ENCODE measurements around the gene NOPCHAP1. TPM values are rescaled to one million over a fixed set of nuclear protein-coding genes. Genes with fewer than 3 reads are reported as not detected.

The NOPCHAP1 gene
- total and polyA plus RNA-seq, 10 of the 15 experiments (the other 5 are each of a cell fraction or from before 2014, with no cell fraction given), result 28.0 to 115 (median 40.9) TPM

GRCh38 chr12:104986022-104986941 is at the start of gene NOPCHAP1 (continued):
- no peak for TF ChIP-seq SKIL (IDR thresholded peaks at IDR 0.05; ENCODE audit: low read depth, poor library complexity, severe bottlenecking)
- TF ChIP-seq MYB (IDR thresholded peaks at IDR 0.05; ENCODE audit: borderline replicate concordance, low read depth, low read length), result no peak
- TF ChIP-seq IRF4 (IDR thresholded peaks at IDR 0.05; ENCODE audit: low read depth, low read length), result no peak
- no peak for TF ChIP-seq PAX5 (IDR thresholded peaks at IDR 0.05; ENCODE audit: borderline replicate concordance, low read depth, low read length)
- TF ChIP-seq FOXM1 (IDR thresholded peaks at IDR 0.05; ENCODE audit: low read depth, low read length), result no peak
- TF ChIP-seq ZSCAN29 (IDR thresholded peaks at IDR 0.05), result no peak
- TF ChIP-seq PBX3 (IDR thresholded peaks at IDR 0.05; ENCODE audit: insufficient replicate concordance, low read depth, low read length), result no peak
- TF ChIP-seq IRF5 (IDR thresholded peaks at IDR 0.05; ENCODE audit: borderline replicate concordance), result no peak
- TF ChIP-seq CEBPZ (IDR thresholded peaks at IDR 0.05; ENCODE audit: low read depth, low read length), result no peak
- peak; percentile 84 for TF ChIP-seq YY1 (IDR thresholded peaks at IDR 0.05; ENCODE audit: low read depth, low read length)
- TF ChIP-seq ESRRA (IDR thresholded peaks at IDR 0.05; ENCODE audit: low read length), result no peak
- no peak for TF ChIP-seq ATF2 (IDR thresholded peaks at IDR 0.05; ENCODE audit: low read length)
- peak; percentile 85 for TF ChIP-seq SIN3A (IDR thresholded peaks at IDR 0.05; ENCODE audit: low read depth, low read length)
- TF ChIP-seq NBN (IDR thresholded peaks at IDR 0.05), result 0 out of 2 replicates have a peak, but pooled peaks have one; percentile 44
- no peak for TF ChIP-seq TARDBP (IDR thresholded peaks at IDR 0.05; ENCODE audit: borderline replicate concordance)
- TF ChIP-seq USF2 (IDR thresholded peaks at IDR 0.05; ENCODE audit: borderline replicate concordance, low read depth, low read length), result no peak
- no peak for TF ChIP-seq NFIC (IDR thresholded peaks at IDR 0.05; ENCODE audit: low read depth, low read length)
- 0 out of 2 replicates have a peak, but pooled peaks have one; percentile 11 for TF ChIP-seq TCF3 (IDR thresholded peaks at IDR 0.05; ENCODE audit: borderline replicate concordance, insufficient read depth, low read depth, low read length)
- TF ChIP-seq NR2F1 (conservative IDR thresholded peaks at IDR 0.05), result 0 out of 2 replicates have a peak, but pooled peaks have one; percentile 48
